Measurements from ENCODE around the gene SPATS2L. TPM values are rescaled to one million over a fixed set of nuclear protein-coding genes. Genes with fewer than 3 reads are reported as not detected.

The SPATS2L gene
- total and polyA plus RNA-seq, 2 donors: 34.8 to 58.3 TPM

GRCh38 chr2:200322607-200323006 lies 16.1 kb downstream of the SPATS2L start:
- no peak overlapping the region for H3K4me3 ChIP-seq (ENCODE audit: low read length in 2 of 2)
- 92% methylated on average over 1 of the region's 1 CpG for WGBS
- no peak overlapping the region for H3K27ac ChIP-seq (ENCODE audit: low read depth in 1 of 2, low read length in 1 of 2)
- H3K27me3 ChIP-seq (ENCODE audit: control insufficient read depth in 2 of 2, insufficient read depth in 1 of 2, low read length in 1 of 2): no peaks in the 10 kb centered on the region
- no peaks in the 10 kb centered on the region for H3K9me3 ChIP-seq (ENCODE audit: control insufficient read depth in 2 of 2, insufficient read depth in 1 of 2, low read length in 1 of 2)
- H3K4me1 ChIP-seq (ENCODE audit: control insufficient read depth in 2 of 2, insufficient read depth in 2 of 2, low read length in 2 of 2): no peaks in the 10 kb centered on the region
- DNase-seq (ENCODE audit: low read depth in 6 of 9, low spot score in 9 of 9): no peak
- H3K36me3 ChIP-seq (ENCODE audit: control insufficient read depth in 2 of 2, insufficient read depth in 2 of 2, low read length in 1 of 2): no peaks in the 10 kb centered on the region

GRCh38 chr2:200324362-200324761 lies 17.9 kb downstream of the SPATS2L start:
- H3K9me3 ChIP-seq (ENCODE audit: control insufficient read depth in 2 of 2, insufficient read depth in 1 of 2, low read length in 1 of 2): no peaks in the 10 kb centered on the region
- H3K27me3 ChIP-seq (ENCODE audit: control insufficient read depth in 2 of 2, insufficient read depth in 1 of 2, low read length in 1 of 2): no peaks in the 10 kb centered on the region
- 90% methylated on average over 1 of the region's 1 CpG for WGBS
- H3K4me1 ChIP-seq (ENCODE audit: control insufficient read depth in 2 of 2, insufficient read depth in 2 of 2, low read length in 2 of 2): no peaks in the 10 kb centered on the region
- no peak for DNase-seq (ENCODE audit: low read depth in 6 of 9, low spot score in 9 of 9)
- H3K27ac ChIP-seq (ENCODE audit: low read depth in 1 of 2, low read length in 1 of 2): no peak overlapping the region
- no peaks in the 10 kb centered on the region for H3K36me3 ChIP-seq (ENCODE audit: control insufficient read depth in 2 of 2, insufficient read depth in 2 of 2, low read length in 1 of 2)
- no peak overlapping the region for H3K4me3 ChIP-seq (ENCODE audit: low read length in 2 of 2)

- H3K4me1 ChIP-seq (ENCODE audit: control insufficient read depth in 2 of 2, insufficient read depth in 2 of 2, low read length in 2 of 2): no peaks in the 10 kb centered on the region
- no peak overlapping the region for H3K4me3 ChIP-seq (ENCODE audit: low read length in 2 of 2)
- H3K27ac ChIP-seq (ENCODE audit: low read depth in 1 of 2, low read length in 1 of 2): no peak overlapping the region
- no peaks in the 10 kb centered on the region for H3K27me3 ChIP-seq (ENCODE audit: control insufficient read depth in 2 of 2, insufficient read depth in 1 of 2, low read length in 1 of 2)
- 71% methylated on average over 2 of the region's 2 CpGs for WGBS
- H3K9me3 ChIP-seq (ENCODE audit: control insufficient read depth in 2 of 2, insufficient read depth in 1 of 2, low read length in 1 of 2): no peaks in the 10 kb centered on the region
- no peak for DNase-seq (ENCODE audit: low read depth in 6 of 9, low spot score in 9 of 9)
- H3K36me3 ChIP-seq (ENCODE audit: control insufficient read depth in 2 of 2, insufficient read depth in 2 of 2, low read length in 1 of 2): no peaks in the 10 kb centered on the region
Measured at GRCh38 chr2:200329384-200329783, 22.9 kb downstream of the SPATS2L start.

- no peak overlapping the region for H3K27ac ChIP-seq (ENCODE audit: low read depth in 1 of 2, low read length in 1 of 2)
Measured at GRCh38 chr2:200329798-200330197, 23.3 kb downstream of the SPATS2L start.

GRCh38 chr2:200330351-200331060 lies 24.0 kb downstream of the SPATS2L start:
- Histone ChIP-seq H3K4me3 (ENCODE audit: low read length in 2 of 2) (no peak overlapping the region), H3K9me3 (ENCODE audit: control insufficient read depth in 2 of 2, insufficient read depth in 1 of 2, low read length in 1 of 2) (peaks cover 0 to 2% of the 10 kb centered on the region in 2 donors), H3K27me3 (ENCODE audit: control insufficient read depth in 2 of 2, insufficient read depth in 1 of 2, low read length in 1 of 2) (no peaks in the 10 kb centered on the region), H3K27ac (ENCODE audit: low read depth in 1 of 2, low read length in 1 of 2) (no peak overlapping the region), H3K36me3 (ENCODE audit: control insufficient read depth in 2 of 2, insufficient read depth in 2 of 2, low read length in 1 of 2) (no peaks in the 10 kb centered on the region), H3K4me1 (ENCODE audit: control insufficient read depth in 2 of 2, insufficient read depth in 2 of 2, low read length in 2 of 2) (no peaks in the 10 kb centered on the region)
- no peak for DNase-seq (ENCODE audit: low read depth in 6 of 9, low spot score in 9 of 9)
- WGBS: 74% methylated on average over 5 of the region's 5 CpGs

More at GRCh38 chr2:200329798-200330197, 23.3 kb downstream of the SPATS2L start:
- Histone ChIP-seq H3K36me3 (ENCODE audit: control insufficient read depth in 2 of 2, insufficient read depth in 2 of 2, low read length in 1 of 2) (no peaks in the 10 kb centered on the region), H3K4me1 (ENCODE audit: control insufficient read depth in 2 of 2, insufficient read depth in 2 of 2, low read length in 2 of 2) (no peaks in the 10 kb centered on the region), H3K9me3 (ENCODE audit: control insufficient read depth in 2 of 2, insufficient read depth in 1 of 2, low read length in 1 of 2) (no peaks in the 10 kb centered on the region), H3K4me3 (ENCODE audit: low read length in 2 of 2) (no peak overlapping the region), H3K27me3 (ENCODE audit: control insufficient read depth in 2 of 2, insufficient read depth in 1 of 2, low read length in 1 of 2) (no peaks in the 10 kb centered on the region)
- 93% methylated on average over 3 of the region's 3 CpGs for WGBS
- DNase-seq (ENCODE audit: low read depth in 6 of 9, low spot score in 9 of 9): no peak

GRCh38 chr2:200331061-200331400 lies 24.5 kb downstream of the SPATS2L start:
- H3K27me3 ChIP-seq (ENCODE audit: control insufficient read depth in 2 of 2, insufficient read depth in 1 of 2, low read length in 1 of 2): no peaks in the 10 kb centered on the region
- H3K27ac ChIP-seq (ENCODE audit: low read depth in 1 of 2, low read length in 1 of 2): no peak overlapping the region
- H3K36me3 ChIP-seq (ENCODE audit: control insufficient read depth in 2 of 2, insufficient read depth in 2 of 2, low read length in 1 of 2): no peaks in the 10 kb centered on the region
- DNase-seq (ENCODE audit: low read depth in 6 of 9, low spot score in 9 of 9): no peak
- H3K9me3 ChIP-seq (ENCODE audit: control insufficient read depth in 2 of 2, insufficient read depth in 1 of 2, low read length in 1 of 2): peaks cover 0 to 2% of the 10 kb centered on the region in 2 donors
- no peak overlapping the region for H3K4me3 ChIP-seq (ENCODE audit: low read length in 2 of 2)
- H3K4me1 ChIP-seq (ENCODE audit: control insufficient read depth in 2 of 2, insufficient read depth in 2 of 2, low read length in 2 of 2): no peaks in the 10 kb centered on the region
- 97% methylated on average over 2 of the region's 2 CpGs for WGBS

- 95% methylated on average over 2 of the region's 2 CpGs for WGBS
- no peaks in the 10 kb centered on the region for H3K4me1 ChIP-seq (ENCODE audit: control insufficient read depth in 2 of 2, insufficient read depth in 2 of 2, low read length in 2 of 2)
- no peak for DNase-seq (ENCODE audit: low read depth in 6 of 9, low spot score in 9 of 9)
Measured at GRCh38 chr2:200335657-200336056, 29.2 kb downstream of the SPATS2L start.

GRCh38 chr2:200336980-200337615 lies 30.6 kb downstream of the SPATS2L start:
- H3K36me3 ChIP-seq (ENCODE audit: control insufficient read depth in 2 of 2, insufficient read depth in 2 of 2, low read length in 1 of 2): no peaks in the 10 kb centered on the region
- no peak for DNase-seq (ENCODE audit: low read depth in 6 of 9, low spot score in 9 of 9)
- H3K9me3 ChIP-seq (ENCODE audit: control insufficient read depth in 2 of 2, insufficient read depth in 1 of 2, low read length in 1 of 2): peaks cover 0 to 2% of the 10 kb centered on the region in 2 donors
- H3K4me1 ChIP-seq (ENCODE audit: control insufficient read depth in 2 of 2, insufficient read depth in 2 of 2, low read length in 2 of 2): no peaks in the 10 kb centered on the region
- H3K4me3 ChIP-seq (ENCODE audit: low read length in 2 of 2): no peak overlapping the region
- no peak overlapping the region for H3K27ac ChIP-seq (ENCODE audit: low read depth in 1 of 2, low read length in 1 of 2)
- no peaks in the 10 kb centered on the region for H3K27me3 ChIP-seq (ENCODE audit: control insufficient read depth in 2 of 2, insufficient read depth in 1 of 2, low read length in 1 of 2)
- 90% methylated on average over 3 of the region's 3 CpGs for WGBS

More at GRCh38 chr2:200335657-200336056, 29.2 kb downstream of the SPATS2L start:
- Histone ChIP-seq H3K27ac (ENCODE audit: low read depth in 1 of 2, low read length in 1 of 2) (no peak overlapping the region), H3K27me3 (ENCODE audit: control insufficient read depth in 2 of 2, insufficient read depth in 1 of 2, low read length in 1 of 2) (no peaks in the 10 kb centered on the region), H3K36me3 (ENCODE audit: control insufficient read depth in 2 of 2, insufficient read depth in 2 of 2, low read length in 1 of 2) (no peaks in the 10 kb centered on the region), H3K4me3 (ENCODE audit: low read length in 2 of 2) (no peak overlapping the region), H3K9me3 (ENCODE audit: control insufficient read depth in 2 of 2, insufficient read depth in 1 of 2, low read length in 1 of 2) (peaks cover 0 to 2% of the 10 kb centered on the region in 2 donors)

GRCh38 chr2:200337621-200338020 lies 31.1 kb downstream of the SPATS2L start:
- no peak overlapping the region for H3K27ac ChIP-seq (ENCODE audit: low read depth in 1 of 2, low read length in 1 of 2)

More at GRCh38 chr2:200337621-200338020, 31.1 kb downstream of the SPATS2L start:
- Histone ChIP-seq H3K4me3 (ENCODE audit: low read length in 2 of 2) (no peak overlapping the region), H3K9me3 (ENCODE audit: control insufficient read depth in 2 of 2, insufficient read depth in 1 of 2, low read length in 1 of 2) (peaks cover 0 to 2% of the 10 kb centered on the region in 2 donors), H3K4me1 (ENCODE audit: control insufficient read depth in 2 of 2, insufficient read depth in 2 of 2, low read length in 2 of 2) (no peaks in the 10 kb centered on the region), H3K36me3 (ENCODE audit: control insufficient read depth in 2 of 2, insufficient read depth in 2 of 2, low read length in 1 of 2) (no peaks in the 10 kb centered on the region), H3K27me3 (ENCODE audit: control insufficient read depth in 2 of 2, insufficient read depth in 1 of 2, low read length in 1 of 2) (no peaks in the 10 kb centered on the region)
- DNase-seq (ENCODE audit: low read depth in 6 of 9, low spot score in 9 of 9): no peak
- 90% methylated on average over 2 of the region's 2 CpGs for WGBS
